Esophagus squamous epithelium (tissue), 4 donors: ENCODE measurements around the gene PHF12.
A peak's percentile ranks its signal among the peaks of the same experiment; 100 is the strongest.

ENCODE experiments used
- CTCF ChIP-seq, 6 experiments: fragments of 450-650 bp in 4 of 6; fragments of 200-600 bp in 2 of 6; sonication (generic) in 2 of 6; IDR thresholded peaks; one replicate each; pipeline ENCODE4 v1.5.1; 2016 to 2019; ENCODE audit warnings: antibody characterized with exemption in 6 of 6, mild to moderate bottlenecking in 4 of 6, moderate library complexity in 4 of 6
- POLR2A ChIP-seq, 4 donors: fragments of 450-650 bp; IDR thresholded peaks; one replicate each; pipeline ENCODE4 v1.6.1; 2017; ENCODE audit warnings: antibody characterized with exemption in 4 of 4, mild to moderate bottlenecking in 4 of 4, moderate library complexity in 3 of 4

- TF ChIP-seq CTCF (IDR thresholded peaks at IDR 0.05) (peak in 4 of 6 experiments; percentile 14 to 33 (median 30)), POLR2A (IDR thresholded peaks at IDR 0.05) (peak in 1 of 4 donors; percentile 59)
These were observed 54.2 kb downstream of the PHF12 start, which contains the start of gene FLOT2 for GRCh38 chr17:28896884-28897768.
